GM12892 (cell line): Measurements from ENCODE around the gene COX4I1.

Experiments used
- POLR2AphosphoS5 ChIP-seq: IDR thresholded peaks from 2 replicates; pipeline ENCODE4 v1.6.1; 2011; ENCODE audit warnings: low read depth, low read length, control low read depth
- TAF1 ChIP-seq: IDR thresholded peaks from 2 replicates; pipeline ENCODE4 v1.6.1; 2011; ENCODE audit warnings: low read depth, mild to moderate bottlenecking, control low read depth, low read length, borderline replicate concordance

DNA sequence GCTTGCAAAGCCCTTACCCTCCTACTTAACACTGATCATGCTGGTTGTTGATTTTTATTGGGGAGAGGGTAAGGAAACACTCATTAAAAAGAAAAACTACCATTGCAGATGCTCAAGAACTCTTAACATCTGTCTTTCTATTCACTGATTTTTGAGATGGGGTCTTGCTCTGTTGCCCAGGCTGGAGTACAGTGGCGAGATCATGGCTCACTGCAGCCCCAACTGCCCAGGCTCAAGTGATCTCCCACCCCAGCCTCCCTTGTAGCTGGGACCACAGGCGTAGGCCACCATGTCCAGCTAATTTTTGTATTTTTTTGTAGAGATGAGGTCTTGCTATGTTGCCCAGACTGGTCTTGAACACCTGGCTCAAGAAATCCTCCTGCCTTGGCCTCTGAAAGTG, 14.7 kb upstream of the COX4I1 start:
- TF ChIP-seq TAF1 (no peak), POLR2AphosphoS5 (no peak)
